Stimulated activated CD8-positive, alpha-beta memory T cell treated with anti-CD3 and anti-CD28 coated beads, Interleukin-15, amount 100 ng/mL, for 4 hours (primary cell): ENCODE measurements around the gene BNC2.
"Not testable (repeated sequence)": the region's sequence is repeated elsewhere in the genome, so short reads cannot be mapped to it uniquely, and the experiment has no call there.

Experiments used
- DNase-seq, 2 donors: peaks; one replicate each; pipeline ENCODE4 v3.0.0-alpha.2; 2020; ENCODE audit warnings: low read depth in 2 of 2

Gene BNC2, protein sequence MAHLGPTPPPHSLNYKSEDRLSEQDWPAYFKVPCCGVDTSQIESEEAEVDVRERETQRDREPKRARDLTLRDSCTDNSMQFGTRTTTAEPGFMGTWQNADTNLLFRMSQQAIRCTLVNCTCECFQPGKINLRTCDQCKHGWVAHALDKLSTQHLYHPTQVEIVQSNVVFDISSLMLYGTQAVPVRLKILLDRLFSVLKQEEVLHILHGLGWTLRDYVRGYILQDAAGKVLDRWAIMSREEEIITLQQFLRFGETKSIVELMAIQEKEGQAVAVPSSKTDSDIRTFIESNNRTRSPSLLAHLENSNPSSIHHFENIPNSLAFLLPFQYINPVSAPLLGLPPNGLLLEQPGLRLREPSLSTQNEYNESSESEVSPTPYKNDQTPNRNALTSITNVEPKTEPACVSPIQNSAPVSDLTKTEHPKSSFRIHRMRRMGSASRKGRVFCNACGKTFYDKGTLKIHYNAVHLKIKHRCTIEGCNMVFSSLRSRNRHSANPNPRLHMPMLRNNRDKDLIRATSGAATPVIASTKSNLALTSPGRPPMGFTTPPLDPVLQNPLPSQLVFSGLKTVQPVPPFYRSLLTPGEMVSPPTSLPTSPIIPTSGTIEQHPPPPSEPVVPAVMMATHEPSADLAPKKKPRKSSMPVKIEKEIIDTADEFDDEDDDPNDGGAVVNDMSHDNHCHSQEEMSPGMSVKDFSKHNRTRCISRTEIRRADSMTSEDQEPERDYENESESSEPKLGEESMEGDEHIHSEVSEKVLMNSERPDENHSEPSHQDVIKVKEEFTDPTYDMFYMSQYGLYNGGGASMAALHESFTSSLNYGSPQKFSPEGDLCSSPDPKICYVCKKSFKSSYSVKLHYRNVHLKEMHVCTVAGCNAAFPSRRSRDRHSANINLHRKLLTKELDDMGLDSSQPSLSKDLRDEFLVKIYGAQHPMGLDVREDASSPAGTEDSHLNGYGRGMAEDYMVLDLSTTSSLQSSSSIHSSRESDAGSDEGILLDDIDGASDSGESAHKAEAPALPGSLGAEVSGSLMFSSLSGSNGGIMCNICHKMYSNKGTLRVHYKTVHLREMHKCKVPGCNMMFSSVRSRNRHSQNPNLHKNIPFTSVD

DNA sequence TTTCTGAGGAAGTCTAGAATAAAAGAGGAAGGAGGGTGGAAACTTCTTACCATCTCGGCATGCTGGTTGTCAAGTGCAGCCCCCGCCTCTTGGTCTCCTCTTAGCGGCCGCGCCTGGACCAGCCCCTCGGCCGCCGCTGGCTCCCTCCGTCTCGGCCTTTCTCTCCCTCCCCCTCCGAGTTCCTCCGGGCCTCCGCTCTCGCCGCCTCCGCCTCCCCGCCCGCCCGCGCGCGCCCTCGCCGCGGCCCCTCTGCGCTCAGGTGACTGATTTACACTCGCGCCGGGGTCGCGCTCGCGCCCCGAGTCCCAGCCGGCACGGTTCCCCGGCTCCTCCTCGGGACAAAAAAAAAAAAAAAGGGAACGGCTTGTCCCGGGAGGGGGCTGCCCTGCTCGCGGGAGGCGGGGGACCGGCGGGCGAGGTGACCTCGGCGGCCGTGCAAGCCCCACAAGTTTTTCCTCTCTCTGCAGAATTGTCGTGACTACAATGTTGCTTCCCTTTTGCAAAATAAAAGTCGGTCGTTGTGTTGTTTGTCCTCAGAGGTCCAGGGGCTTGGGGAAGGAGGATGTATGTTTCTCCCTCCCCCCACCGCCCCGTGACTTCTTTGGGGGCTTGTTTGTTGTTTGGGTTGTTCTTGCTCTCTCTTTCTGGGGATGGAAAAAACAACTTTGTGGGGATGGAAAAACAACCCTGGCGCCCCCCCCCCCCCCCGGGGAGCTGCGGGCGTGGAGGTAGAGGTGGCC lies at the start of gene BNC2:
Gene BNC2, minus strand, starts transcription at position 75 of the 740 bp plus-strand sequence. Its CDS starts 22 bp downstream, at position 53.
- DNase-seq, result no peak

DNA sequence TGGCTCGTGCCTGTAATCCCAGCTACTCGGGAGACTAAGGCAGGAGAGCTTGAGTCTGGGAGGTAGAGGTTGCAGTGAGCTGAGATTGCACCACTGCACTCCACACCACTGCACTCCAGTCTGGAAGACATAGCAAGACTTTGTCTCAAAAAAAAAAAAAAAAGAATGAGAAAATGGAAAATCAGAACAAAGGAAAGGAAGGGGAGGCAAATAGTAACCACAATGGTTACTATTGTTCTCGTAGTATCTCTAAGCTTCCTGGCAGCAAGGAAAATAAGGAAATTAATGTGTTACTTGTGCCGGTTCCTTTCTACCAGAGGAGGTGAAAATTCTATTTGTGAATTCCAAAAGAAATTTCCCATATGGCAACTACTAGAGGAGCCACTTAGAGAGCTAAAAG lies 48.5 kb upstream of the BNC2 start:
- no peak for DNase-seq

DNA sequence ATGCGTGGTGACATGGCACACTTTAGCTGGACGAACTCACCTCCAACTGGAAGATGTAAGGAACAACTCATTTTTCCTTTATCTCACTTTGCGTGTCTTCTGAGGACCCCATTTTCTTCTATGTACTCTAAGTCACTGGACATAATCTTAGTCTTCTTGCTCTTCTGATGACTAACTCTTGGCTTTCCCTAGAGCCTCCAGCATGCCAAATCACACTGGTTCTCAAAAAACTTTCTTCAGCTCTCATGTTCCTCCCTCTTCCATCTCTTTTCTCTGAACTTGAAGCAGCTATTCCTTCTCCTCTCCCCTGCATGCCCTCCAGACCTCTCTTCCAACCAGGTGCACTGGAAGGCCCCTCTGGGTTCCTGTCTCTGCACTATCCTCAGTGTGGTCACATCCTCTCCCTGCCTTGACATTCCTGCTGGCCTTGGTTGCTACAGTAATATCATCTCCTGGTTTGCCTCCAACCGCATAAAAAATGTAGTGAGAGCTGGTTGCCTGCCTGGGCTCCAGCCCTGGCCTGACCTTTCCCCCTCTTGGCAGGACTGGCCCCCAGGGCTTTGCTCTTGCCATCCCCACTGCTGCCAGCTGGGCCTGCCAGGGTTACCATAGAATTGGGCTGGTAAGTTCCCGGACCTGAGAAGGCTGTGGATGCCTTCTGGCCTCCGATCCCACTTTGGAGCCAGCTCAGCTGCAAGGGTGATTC lies 44.8 kb upstream of the BNC2 start:
- DNase-seq, result no peak

DNA sequence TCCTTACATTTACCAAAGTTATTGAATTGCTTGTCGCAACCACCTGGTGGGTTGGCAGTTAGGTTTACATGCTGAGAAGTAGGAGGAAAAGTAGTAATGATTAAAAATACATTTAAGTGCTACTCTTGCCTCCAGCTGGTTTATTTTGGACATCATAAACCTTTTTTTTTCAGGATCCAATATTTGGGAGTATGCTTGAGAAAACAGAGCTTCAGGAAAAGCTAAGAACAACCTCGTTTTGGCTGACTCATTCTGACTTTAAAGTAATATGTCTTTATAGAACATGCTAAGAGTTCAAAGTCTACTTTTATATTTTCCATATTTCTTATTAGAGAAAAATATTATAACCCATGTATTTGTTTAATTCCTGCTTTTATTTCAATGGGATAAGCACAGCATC lies 41.7 kb upstream of the BNC2 start:
- no peak for DNase-seq

DNA sequence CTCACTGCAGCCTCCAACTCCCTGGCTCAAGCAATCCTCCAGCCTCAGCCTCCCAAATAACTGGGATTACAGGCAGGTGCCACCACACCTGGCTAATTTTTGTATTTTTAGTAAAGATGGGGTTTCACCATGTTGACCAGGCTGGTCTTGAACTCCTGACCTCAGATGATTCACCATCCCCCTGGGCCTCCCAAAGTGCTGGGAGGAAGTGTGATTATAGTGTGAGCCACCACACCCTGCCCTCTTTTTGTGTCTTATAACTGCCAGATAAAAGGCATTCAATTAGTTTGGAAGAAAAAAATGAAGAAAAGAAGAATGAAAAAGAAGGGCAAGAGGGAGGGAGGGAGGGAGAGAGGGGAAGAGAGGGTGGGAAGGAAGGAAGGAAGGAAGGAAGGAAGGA lies 37.7 kb upstream of the BNC2 start:
- DNase-seq, result not testable (repeated sequence)

- DNase-seq, result no peak
Measured at GRCh38 chr9:16904655-16905054, 34.2 kb upstream of the BNC2 start.

GRCh38 chr9:16901590-16901989 lies 31.1 kb upstream of the BNC2 start:
- no peak for DNase-seq

DNA sequence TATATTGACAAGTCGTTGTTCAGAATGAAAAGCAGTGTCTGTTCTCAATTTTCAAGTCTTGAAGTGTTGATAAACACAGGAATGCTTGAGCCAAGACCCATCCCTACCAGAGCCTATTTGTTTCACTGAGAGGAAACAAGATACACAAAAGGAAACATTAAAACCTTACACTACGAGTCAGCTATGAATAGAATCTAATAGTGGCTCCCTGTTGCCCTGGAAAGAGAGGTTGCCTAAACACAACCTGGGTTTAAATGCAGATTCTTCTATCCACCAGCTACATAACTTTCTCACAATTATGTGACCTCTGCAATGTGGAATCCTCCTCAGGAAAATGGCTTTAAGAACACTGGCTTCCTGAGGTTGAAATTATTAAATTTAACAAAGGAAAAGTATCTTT lies 29.1 kb upstream of the BNC2 start:
- no peak for DNase-seq

GRCh38 chr9:16898464-16898863 lies 28.0 kb upstream of the BNC2 start:
- DNase-seq, result no peak

GRCh38 chr9:16888594-16888993 lies 18.1 kb upstream of the BNC2 start:
- DNase-seq, result no peak

- no peak for DNase-seq
Measured at GRCh38 chr9:16885931-16886330, 15.5 kb upstream of the BNC2 start.

GRCh38 chr9:16884952-16885513 lies 14.6 kb upstream of the BNC2 start:
- no peak for DNase-seq

GRCh38 chr9:16884373-16884772 lies 13.9 kb upstream of the BNC2 start:
- no peak for DNase-seq

DNA sequence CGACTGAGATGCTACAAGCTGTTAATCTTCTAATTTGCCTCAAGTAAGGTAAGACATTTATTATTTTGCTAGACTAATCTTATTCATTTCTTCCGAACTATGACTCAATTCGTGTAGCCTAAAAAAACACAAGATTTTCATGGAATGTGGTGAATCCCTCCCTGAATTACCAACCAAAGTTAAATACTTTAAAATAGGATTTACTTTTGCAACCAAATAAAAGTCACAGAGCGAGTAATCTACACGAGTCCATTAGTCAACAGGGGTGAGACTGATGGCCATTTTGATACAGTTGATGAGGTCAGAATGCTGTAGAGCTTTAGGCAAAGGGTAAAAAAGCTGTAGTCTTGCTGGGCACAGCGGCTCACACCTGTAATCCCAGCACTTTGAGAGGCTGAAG lies 13.1 kb upstream of the BNC2 start:
- no peak for DNase-seq

GRCh38 chr9:16882440-16882839 lies 12.0 kb upstream of the BNC2 start:
- not testable (repeated sequence) for DNase-seq

- DNase-seq, result no peak
Measured at GRCh38 chr9:16879416-16879815, 8.9 kb upstream of the BNC2 start.

DNA sequence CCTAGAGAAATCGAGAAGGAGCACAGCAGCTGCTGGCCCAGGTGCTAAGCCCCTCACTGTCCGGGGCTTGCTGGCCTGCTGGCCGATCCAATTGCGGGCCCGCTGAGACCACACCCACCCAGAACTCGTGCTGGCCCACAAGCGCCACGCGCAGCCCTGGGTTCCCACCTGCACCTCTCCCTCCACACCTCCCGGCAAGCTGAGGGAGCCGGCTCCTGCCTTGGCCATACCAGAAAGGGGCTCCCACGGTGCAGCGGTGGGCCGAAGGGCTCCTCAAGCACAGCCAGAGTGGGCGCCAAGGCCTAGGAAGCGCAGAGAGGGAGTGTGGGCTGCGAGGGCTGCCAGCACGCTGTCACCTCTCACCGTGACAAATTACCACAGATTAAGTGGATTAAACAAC lies 6.8 kb upstream of the BNC2 start:
- DNase-seq, result no peak

DNA sequence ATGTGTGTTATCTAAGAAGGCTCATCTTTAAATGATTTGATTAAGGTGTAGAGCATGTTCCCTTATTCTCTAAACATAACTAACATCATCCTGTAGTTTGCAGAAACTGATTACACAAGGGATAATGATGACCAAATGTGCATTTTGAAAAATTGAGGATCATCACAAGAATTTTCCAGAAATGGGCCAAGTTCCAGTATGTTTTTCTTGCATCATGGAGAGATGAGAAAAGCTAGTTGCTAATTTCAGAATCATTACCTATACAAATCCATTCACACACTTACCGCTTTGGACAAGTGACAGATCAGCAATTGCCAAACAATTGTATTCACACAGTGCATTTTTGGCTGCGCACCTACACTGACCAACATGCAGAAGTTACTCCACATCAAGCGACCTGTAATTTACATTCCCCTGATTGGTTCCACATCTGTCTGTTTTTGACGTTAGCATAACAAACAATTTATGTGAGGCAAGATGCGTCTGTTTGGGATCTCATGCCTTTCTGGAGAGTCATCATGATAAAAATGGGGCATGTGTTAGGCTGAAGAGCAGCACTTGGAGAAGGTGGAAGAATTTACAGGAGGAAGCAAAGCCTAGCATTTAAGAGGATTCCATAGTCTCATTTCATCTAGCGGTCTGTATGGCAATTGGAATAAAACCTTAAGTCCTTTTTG lies 2.8 kb upstream of the BNC2 start:
- DNase-seq, result no peak

- DNase-seq, result peak in 1 of 2 donors; percentile 10
Measured at GRCh38 chr9:16871336-16872151, 1.1 kb upstream of the BNC2 start.
